Hematopoietic multipotent progenitor cell treated with erythropoietin and hydrocortisone succinate and interleukin-3 and kit ligand, for 17 days (in vitro differentiated cells): ENCODE data around the gene TLR3.
A peak's percentile ranks its signal among the peaks of the same experiment; 100 is the strongest.
"Not testable (repeated sequence)": the region's sequence is repeated elsewhere in the genome, so short reads cannot be mapped to it uniquely, and the experiment has no call there.

Experiments
- DNase-seq: peaks from one replicate; pipeline ENCODE4 v3.0.0-alpha.2; 2015; ENCODE audit warnings: low spot score

The TLR3 gene

GRCh38 chr4:186068581-186069348, at the start of gene TLR3:
Gene TLR3, plus strand, starts transcription at chr4:186069156. Its CDS starts 7,464 bp downstream, at chr4:186076620.
- DNase-seq = peak; percentile 17

GRCh38 chr4:186019269-186019668, 49.7 kb upstream of the TLR3 start:
- DNase-seq = no peak

- DNase-seq = no peak
Observed at GRCh38 chr4:186020106-186020792, 48.7 kb upstream of the TLR3 start.

GRCh38 chr4:186020793-186021407, 48.1 kb upstream of the TLR3 start:
- no peak for DNase-seq

GRCh38 chr4:186021461-186022167, 47.3 kb upstream of the TLR3 start:
- DNase-seq = no peak

GRCh38 chr4:186023975-186024374, 45.0 kb upstream of the TLR3 start:
- DNase-seq = no peak

- no peak for DNase-seq
Observed at GRCh38 chr4:186024637-186025407, 44.1 kb upstream of the TLR3 start.

GRCh38 chr4:186025408-186025690, 43.6 kb upstream of the TLR3 start:
- no peak for DNase-seq

GRCh38 chr4:186027405-186027804, 41.6 kb upstream of the TLR3 start:
- DNase-seq = no peak

- DNase-seq = no peak
Observed at GRCh38 chr4:186029571-186030398, 39.2 kb upstream of the TLR3 start.

GRCh38 chr4:186030399-186030775, 38.6 kb upstream of the TLR3 start:
- no peak for DNase-seq

- no peak for DNase-seq
Observed at GRCh38 chr4:186030795-186031194, 38.2 kb upstream of the TLR3 start.

GRCh38 chr4:186032259-186032658, 36.7 kb upstream of the TLR3 start:
- DNase-seq = no peak

GRCh38 chr4:186033027-186033426, 35.9 kb upstream of the TLR3 start:
- no peak for DNase-seq

- not testable (repeated sequence) for DNase-seq
Observed at GRCh38 chr4:186034613-186035012, 34.3 kb upstream of the TLR3 start.

- DNase-seq = no peak
Observed at GRCh38 chr4:186036976-186037581, 31.9 kb upstream of the TLR3 start.

- peak; percentile 41 for DNase-seq
Observed at GRCh38 chr4:186037692-186038658, 31.0 kb upstream of the TLR3 start.

GRCh38 chr4:186039697-186040096, 29.3 kb upstream of the TLR3 start:
- no peak for DNase-seq

GRCh38 chr4:186040316-186040715, 28.6 kb upstream of the TLR3 start:
- DNase-seq = no peak
